Kidney (tissue), 14 donors: ENCODE measurements around the gene C4orf50. TPM values are rescaled to one million over a fixed set of nuclear protein-coding genes. Genes with fewer than 3 reads are reported as not detected.
A peak's percentile ranks its signal among the peaks of the same experiment; 100 is the strongest.

ENCODE experiments used
- DNase-seq, 5 donors: peaks; one replicate each; pipeline ENCODE4 v3.0.0-alpha.2; 2013 to 2020
- FAIRE-seq: peaks from 2 replicates; lab custom pipeline; 2012; peaks lifted over from hg19 to GRCh38; lab: Jason Lieb, UNC
- H3K27ac ChIP-seq, 2 donors: one replicate each; pipeline ENCODE4 v1.7.0; 2013; ENCODE audit warnings: low read depth in 2 of 2, low read length in 2 of 2, inconsistent platforms in 1 of 2
- H3K27me3 ChIP-seq: one replicate; pipeline ENCODE4 v1.7.1; 2013; ENCODE audit warnings: low read length, inconsistent platforms; ENCODE audit not compliant: control insufficient read depth, insufficient read depth
- H3K36me3 ChIP-seq, 3 donors: one replicate each; pipeline versions ENCODE4 v1.7.0 to v1.7.1; 2013; ENCODE audit warnings: low read length in 3 of 3, control low read depth in 1 of 3, inconsistent platforms in 1 of 3; ENCODE audit not compliant: insufficient read depth in 3 of 3, control insufficient read depth in 2 of 3
- H3K4me1 ChIP-seq, 3 donors: one replicate each; pipeline versions ENCODE4 v1.7.0 to v1.7.1; 2013; ENCODE audit warnings: low read length in 3 of 3, inconsistent platforms in 1 of 3, low read depth in 1 of 3; ENCODE audit not compliant: control insufficient read depth in 2 of 3, insufficient read depth in 2 of 3
- H3K4me3 ChIP-seq, 3 donors: one replicate each; pipeline versions ENCODE4 v1.7.0 to v1.8.1; 2013; ENCODE audit warnings: low read length in 3 of 3, control low read depth in 1 of 3, inconsistent platforms in 1 of 3
- H3K9ac ChIP-seq, 3 donors: one replicate each; pipeline versions ENCODE4 v1.7.0 to v1.7.1; 2013; ENCODE audit warnings: low read length in 3 of 3, control low read depth in 1 of 3, inconsistent platforms in 1 of 3
- H3K9me3 ChIP-seq, 3 donors: one replicate each; pipeline versions ENCODE4 v1.7.0 to v1.7.1; 2013; ENCODE audit warnings: low read length in 3 of 3, control low read depth in 1 of 3, inconsistent platforms in 1 of 3; ENCODE audit not compliant: control insufficient read depth in 2 of 3, insufficient read depth in 1 of 3
- intact Hi-C: fragments of 100-400 bp; cut with DNase I; formaldehyde crosslinking; loops from one replicate; pipeline ENCODE4 v1.11.1; 2022
- polyA plus RNA-seq: library from polyadenylated mRNA; stranded (reverse); fragments of 350-450 nt; fragmentation: Illumina TruSeq; extraction: RNeasy Lipid Tissue Mini Kit (QIAGEN cat#74804); gene quantifications from one replicate; pipeline ENCODE4 v1.2.3, GENCODE V29; 2014; ENCODE audit warnings: low read depth, low replicate concordance; ENCODE audit not compliant: insufficient read depth
- total RNA-seq: library from RNA; stranded (reverse); fragmentation: NEBNext Ultra II Directional; extraction: Animal tissue kit (Norgen Biotek cat#: 25700); gene quantifications from one replicate; pipeline ENCODE4 v1.2.1, GENCODE V29; 2021
- TF ChIP-seq, protein P1 (sequence below): IDR thresholded peaks from 3 replicates; pipeline ENCODE4 v1.5.1; 2012; ENCODE audit warnings: mild to moderate bottlenecking, moderate library complexity, borderline replicate concordance; ENCODE audit not compliant: insufficient read depth; ENCODE audit errors: extremely low read depth
- donor health status: control.
- donor health status: control.
- donor health status: control.
- donor health status: control.
- donor health status: control.
- donor health status: DM: yes; HTN: yes; CAD: no.
- donor health status: Normal renal cell carcinoma (clear cell type).

C4orf50 gene
- total and polyA plus RNA-seq, 2 donors from 2014 or later = 0.16 TPM; not detected in 1

GRCh38 chr4:6011271-6011671 lies 7.0 kb downstream of the C4orf50 start:
- TF ChIP-seq, protein P1, sequence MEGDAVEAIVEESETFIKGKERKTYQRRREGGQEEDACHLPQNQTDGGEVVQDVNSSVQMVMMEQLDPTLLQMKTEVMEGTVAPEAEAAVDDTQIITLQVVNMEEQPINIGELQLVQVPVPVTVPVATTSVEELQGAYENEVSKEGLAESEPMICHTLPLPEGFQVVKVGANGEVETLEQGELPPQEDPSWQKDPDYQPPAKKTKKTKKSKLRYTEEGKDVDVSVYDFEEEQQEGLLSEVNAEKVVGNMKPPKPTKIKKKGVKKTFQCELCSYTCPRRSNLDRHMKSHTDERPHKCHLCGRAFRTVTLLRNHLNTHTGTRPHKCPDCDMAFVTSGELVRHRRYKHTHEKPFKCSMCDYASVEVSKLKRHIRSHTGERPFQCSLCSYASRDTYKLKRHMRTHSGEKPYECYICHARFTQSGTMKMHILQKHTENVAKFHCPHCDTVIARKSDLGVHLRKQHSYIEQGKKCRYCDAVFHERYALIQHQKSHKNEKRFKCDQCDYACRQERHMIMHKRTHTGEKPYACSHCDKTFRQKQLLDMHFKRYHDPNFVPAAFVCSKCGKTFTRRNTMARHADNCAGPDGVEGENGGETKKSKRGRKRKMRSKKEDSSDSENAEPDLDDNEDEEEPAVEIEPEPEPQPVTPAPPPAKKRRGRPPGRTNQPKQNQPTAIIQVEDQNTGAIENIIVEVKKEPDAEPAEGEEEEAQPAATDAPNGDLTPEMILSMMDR = no peak
- no peaks in the 10 kb centered on the region for H3K36me3 ChIP-seq
- no peak overlapping the region for H3K27ac ChIP-seq
- peak in 1 of 5 donors; percentile 27 for DNase-seq
- H3K27me3 ChIP-seq = peaks cover 24% of the 10 kb centered on the region
- no peaks in the 10 kb centered on the region for H3K9me3 ChIP-seq
- FAIRE-seq = no peak
- intact Hi-C loops = no loop called here
- H3K4me1 ChIP-seq = no peaks in the 10 kb centered on the region
- no peak overlapping the region for H3K4me3 ChIP-seq
- no peak overlapping the region for H3K9ac ChIP-seq

GRCh38 chr4:6010789-6011188 lies 7.4 kb downstream of the C4orf50 start:
- Histone ChIP-seq H3K4me1 (no peaks in the 10 kb centered on the region), H3K9ac (no peak overlapping the region), H3K27ac (no peak overlapping the region), H3K9me3 (no peaks in the 10 kb centered on the region), H3K27me3 (peaks cover 24% of the 10 kb centered on the region), H3K4me3 (no peak overlapping the region), H3K36me3 (no peaks in the 10 kb centered on the region)
- DNase-seq (no peak), FAIRE-seq (no peak)
- TF ChIP-seq, protein P1 = no peak
- intact Hi-C loops = no loop called here

GRCh38 chr4:6009452-6009851 lies 8.8 kb downstream of the C4orf50 start:
- Histone ChIP-seq H3K4me1 (no peaks in the 10 kb centered on the region), H3K36me3 (no peaks in the 10 kb centered on the region), H3K4me3 (no peak overlapping the region), H3K9ac (no peak overlapping the region), H3K27ac (no peak overlapping the region), H3K27me3 (peaks cover 24% of the 10 kb centered on the region), H3K9me3 (peaks cover 0 to 2% (median 0%) of the 10 kb centered on the region in 3 donors)
- intact Hi-C loops = no loop called here
- DNase-seq = no peak
- FAIRE-seq = no peak
- TF ChIP-seq, protein P1 = no peak
